Psoas muscle (tissue), 8 donors: ENCODE measurements around the gene LY6G6D. TPM values are rescaled to one million over a fixed set of nuclear protein-coding genes. Genes with fewer than 3 reads are reported as not detected.

Source experiments
- ATAC-seq, 4 donors: fragments of 200-7000 bp; cut with Tn5 transposase; one replicate each; pipeline ENCODE4 v1.9.1; 2020; ENCODE audit warnings: moderate library complexity in 3 of 4, mild to moderate bottlenecking in 2 of 4
- DNase-seq, 2 donors: peaks; one replicate each; pipeline ENCODE4 v3.0.0-alpha.2; 2020
- H3K27ac ChIP-seq: fragments of 200-600 bp; one replicate; pipeline ENCODE4 v1.8.0; 2022
- H3K27me3 ChIP-seq, 3 donors: fragments of 200-600 bp in 1 of 3; one replicate each; pipeline versions ENCODE4 v1.6.1 to v1.8.0; 2013 to 2022; ENCODE audit warnings: low read length in 2 of 3, mild to moderate bottlenecking in 2 of 3, moderate library complexity in 1 of 3; ENCODE audit not compliant: insufficient read depth in 3 of 3
- H3K36me3 ChIP-seq, 2 donors: fragments of 200-600 bp in 1 of 2; one replicate each; pipeline versions ENCODE4 v1.6.1 to v1.8.0; 2013 to 2022; ENCODE audit warnings: low read depth in 1 of 2, mild to moderate bottlenecking in 1 of 2, moderate library complexity in 1 of 2; ENCODE audit not compliant: insufficient read depth in 1 of 2
- H3K4me1 ChIP-seq: fragments of 200-600 bp; one replicate; pipeline ENCODE4 v1.8.0; 2022
- H3K4me3 ChIP-seq: fragments of 200-600 bp; one replicate; pipeline ENCODE4 v1.8.0; 2022; ENCODE audit warnings: mild to moderate bottlenecking
- H3K9me3 ChIP-seq: fragments of 200-600 bp; one replicate; pipeline ENCODE4 v1.8.0; 2022
- CTCF ChIP-seq: fragments of 200-600 bp; IDR thresholded peaks from one replicate; pipeline ENCODE4 v1.8.0; 2022; ENCODE audit warnings: antibody characterized with exemption
- WGBS, 3 donors: extraction: QIAGEN DNeasy Blood & Tissue Kit; methylation state at CpG; one replicate each; pipeline versions ENCODE4 v1.1.6 to v1.1.7; 2013; 5-methylcytosine and 5-hydroxymethylcytosine counted together
- intact Hi-C, 2 donors: fragments of 100-400 bp; cut with DNase I; formaldehyde crosslinking; loops; one replicate each; pipeline versions ENCODE4 v1.11.0 to v1.14.2; 2022
- polyA plus RNA-seq, 3 donors: library from polyadenylated mRNA; stranded (reverse); fragments of 200-250 nt; gene quantifications; one replicate each; pipeline ENCODE4 v1.2.3, GENCODE V29; 2013
- total RNA-seq, 4 donors: library from RNA; stranded (reverse); fragmentation: NEBNext Ultra II Directional in 2 of 4; extraction: Animal tissue kit (Norgen Biotek cat#: 25700) in 2 of 4; gene quantifications; one replicate each; pipeline versions ENCODE4 v1.2.1 to v1.2.4, GENCODE V29; 2021 to 2023
- donor health status: healthy with polysubstance abuse.
- donor health status: DM: no; HTN: no; CAD: no; lungs with moderate emphysema.
- donor health status: Bipolar disorder and iron deficiency.
- donor health status: healthy.
- donor health status: DM: yes; HTN: yes; CAD: no.
- donor health status: DM: no; HTN: no; CAD: no.
- donor health status: DM: no; HTN: no; CAD: no.
- donor health status: DM: yes; HTN: yes; CAD: no.

Gene LY6G6D
- total and polyA plus RNA-seq, 7 donors: not detected

GRCh38 chr6:31676322-31676903, 38.7 kb upstream of the LY6G6D start:
- H3K4me1 ChIP-seq: peaks cover 8% of the 10 kb centered on the region
- ATAC-seq (no peak), DNase-seq (no peak)
- no peak overlapping the region for H3K4me3 ChIP-seq
- no peaks in the 10 kb centered on the region for H3K9me3 ChIP-seq
- 72 to 95% (median 81%) methylated on average over 4 of the region's 4 CpGs for WGBS, 3 donors
- no peak overlapping the region for H3K27ac ChIP-seq
- no peak for TF ChIP-seq CTCF
- H3K27me3 ChIP-seq: no peaks in the 10 kb centered on the region
- intact Hi-C loops: no loop called here
- H3K36me3 ChIP-seq: peaks cover 0 to 34% of the 10 kb centered on the region in 2 donors

- no peak for ATAC-seq
- Histone ChIP-seq H3K36me3 (peaks cover 0 to 29% of the 10 kb centered on the region in 2 donors), H3K27me3 (no peaks in the 10 kb centered on the region), H3K27ac (no peak overlapping the region), H3K4me3 (no peak overlapping the region), H3K4me1 (peaks cover 8% of the 10 kb centered on the region), H3K9me3 (no peaks in the 10 kb centered on the region)
- DNase-seq: no peak
- intact Hi-C loops: no loop called here
- 55 to 69% (median 64%) methylated on average over 6 of the region's 6 CpGs for WGBS, 3 donors
- TF ChIP-seq CTCF: no peak
These were observed 38.2 kb upstream of the LY6G6D start for GRCh38 chr6:31676904-31677303.

GRCh38 chr6:31677955-31678354, 37.2 kb upstream of the LY6G6D start:
- Histone ChIP-seq H3K4me3 (no peak overlapping the region), H3K27me3 (no peaks in the 10 kb centered on the region), H3K4me1 (peaks cover 8% of the 10 kb centered on the region), H3K36me3 (peaks cover 0 to 18% of the 10 kb centered on the region in 2 donors), H3K9me3 (no peaks in the 10 kb centered on the region), H3K27ac (no peak overlapping the region)
- no peak for ATAC-seq
- intact Hi-C loops: no loop called here
- WGBS, 3 donors: 54 to 68% (median 57%) methylated on average over 8 of the region's 8 CpGs
- no peak for TF ChIP-seq CTCF
- DNase-seq: no peak

GRCh38 chr6:31680226-31681134, 34.7 kb upstream of the LY6G6D start, which contains the start of gene LY6G5C:
TSS of gene LY6G5C (minus strand) at chr6:31681067. CDS start at chr6:31680373, 694 bp downstream.
- TF ChIP-seq CTCF: peak; percentile 71
- H3K4me1 ChIP-seq: peaks cover 8% of the 10 kb centered on the region
- DNase-seq (peak; percentile 82 to 91), ATAC-seq (peak; percentile 90 to 96 (median 94))
- peak within 1 kb of the TSS; percentile 13 for H3K27ac ChIP-seq
- H3K4me3 ChIP-seq: peak within 1 kb of the TSS; percentile 70
- intact Hi-C loops: loop anchor here (2.0 to 10.0 kb wide), 6 partner anchors 87 to 272 kb away; partner anchors contain the start of gene NEU1 (in 1 of the 2)
- WGBS, 3 donors: 9 to 12% (median 11%) methylated on average over 17 of the region's 17 CpGs
- H3K36me3 ChIP-seq: peaks cover 0 to 16% of the 10 kb centered on the region in 2 donors
- H3K9me3 ChIP-seq: no peaks in the 10 kb centered on the region
- H3K27me3 ChIP-seq: no peaks in the 10 kb centered on the region
